COLO668 (cell line): ENCODE results near the gene TFAP2A.

Experiments
- DNase-seq: peaks from one replicate; lab custom pipeline; 2025; ENCODE audit not compliant: unreplicated experiment; lab: John Stamatoyannopoulos, UW

Gene TFAP2A

GRCh38 chr6:10413262-10413849, 1.5 kb downstream of the TFAP2A start:
- peak; percentile 11 for DNase-seq

DNA sequence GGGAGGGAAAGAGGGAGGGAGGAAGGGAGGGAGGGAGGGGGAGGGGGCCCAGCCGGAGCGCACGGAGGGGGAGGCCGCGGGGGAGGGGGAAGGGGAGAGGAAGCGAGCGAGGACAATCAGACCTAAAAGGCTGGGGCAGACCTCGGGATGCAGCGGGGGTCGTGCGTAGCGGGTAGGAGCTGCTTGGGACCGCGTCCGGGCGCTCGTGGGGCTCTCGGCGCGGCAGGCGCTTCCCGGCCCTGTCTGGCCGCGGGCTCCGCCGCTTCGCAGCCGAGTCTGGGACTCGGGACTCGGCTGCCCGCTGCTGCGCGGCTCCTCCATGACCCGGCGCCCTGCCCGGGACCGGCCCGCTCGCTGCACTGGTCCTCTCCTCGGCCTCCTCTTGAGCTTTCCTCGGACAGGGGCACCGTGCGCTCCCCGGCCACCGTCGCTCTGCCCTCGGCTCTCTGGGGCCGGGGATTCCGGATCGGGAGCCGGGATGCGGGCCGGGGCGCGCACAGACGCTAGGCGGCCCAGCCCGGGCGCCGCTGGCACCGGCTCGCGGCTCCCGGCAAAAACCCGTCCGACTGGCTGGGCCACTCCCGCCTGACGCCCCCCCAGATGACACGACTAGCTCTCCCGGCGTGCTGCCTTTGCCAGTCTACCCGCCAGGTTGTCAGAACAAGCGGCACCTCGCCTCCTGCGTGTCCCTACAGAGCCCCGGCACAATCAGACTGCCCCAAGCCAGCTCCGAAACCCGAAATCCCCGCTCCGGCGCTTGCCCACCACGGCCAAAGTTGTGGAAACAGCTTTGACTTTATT, 2.2 kb downstream of the TFAP2A start:
- DNase-seq = peak; percentile 83

- DNase-seq = peak; percentile 83
Observed at GRCh38 chr6:10411971-10412460, 2.9 kb downstream of the TFAP2A start.

DNA sequence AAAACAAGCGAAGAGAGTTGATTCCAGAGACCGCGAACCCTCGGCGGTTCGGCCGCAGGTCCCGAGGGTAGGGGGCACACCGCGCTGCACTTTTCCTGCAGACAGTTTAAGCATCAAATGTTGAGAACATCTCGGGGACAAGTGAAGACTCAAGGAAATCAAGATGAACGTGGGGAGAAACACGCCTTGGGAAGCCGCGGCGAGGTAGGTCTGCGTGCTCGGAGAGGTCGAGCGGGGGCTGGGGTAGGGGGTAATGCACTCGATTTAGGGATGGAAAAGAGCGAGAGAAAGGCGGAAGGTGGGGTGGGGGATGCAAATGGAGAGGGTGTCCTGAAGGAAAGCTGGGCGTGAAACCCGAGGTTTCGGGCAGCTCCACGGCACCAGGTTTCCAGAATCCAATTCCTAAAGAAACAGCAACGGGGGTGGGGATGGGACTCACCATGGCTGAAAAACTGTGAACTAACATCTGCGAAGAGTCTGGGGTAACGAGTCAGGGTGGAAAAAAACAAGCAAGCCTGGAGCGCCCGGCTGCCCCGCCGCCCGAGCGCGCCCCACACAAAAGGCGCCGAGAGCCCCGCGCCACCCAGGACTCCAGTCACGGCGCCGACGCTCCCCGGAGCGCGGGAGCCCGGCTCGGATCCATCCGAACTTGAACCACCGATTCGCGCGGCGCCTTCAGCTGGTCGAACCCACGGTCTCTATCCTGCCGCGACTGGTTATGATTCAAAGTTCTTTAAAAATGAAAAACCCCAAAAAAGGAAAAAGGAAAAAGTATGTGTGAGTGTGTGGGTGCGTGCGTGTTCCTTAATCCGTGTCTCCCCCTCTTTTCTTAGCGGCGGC, 3.5 kb downstream of the TFAP2A start:
- peak; percentile 50 for DNase-seq

DNA sequence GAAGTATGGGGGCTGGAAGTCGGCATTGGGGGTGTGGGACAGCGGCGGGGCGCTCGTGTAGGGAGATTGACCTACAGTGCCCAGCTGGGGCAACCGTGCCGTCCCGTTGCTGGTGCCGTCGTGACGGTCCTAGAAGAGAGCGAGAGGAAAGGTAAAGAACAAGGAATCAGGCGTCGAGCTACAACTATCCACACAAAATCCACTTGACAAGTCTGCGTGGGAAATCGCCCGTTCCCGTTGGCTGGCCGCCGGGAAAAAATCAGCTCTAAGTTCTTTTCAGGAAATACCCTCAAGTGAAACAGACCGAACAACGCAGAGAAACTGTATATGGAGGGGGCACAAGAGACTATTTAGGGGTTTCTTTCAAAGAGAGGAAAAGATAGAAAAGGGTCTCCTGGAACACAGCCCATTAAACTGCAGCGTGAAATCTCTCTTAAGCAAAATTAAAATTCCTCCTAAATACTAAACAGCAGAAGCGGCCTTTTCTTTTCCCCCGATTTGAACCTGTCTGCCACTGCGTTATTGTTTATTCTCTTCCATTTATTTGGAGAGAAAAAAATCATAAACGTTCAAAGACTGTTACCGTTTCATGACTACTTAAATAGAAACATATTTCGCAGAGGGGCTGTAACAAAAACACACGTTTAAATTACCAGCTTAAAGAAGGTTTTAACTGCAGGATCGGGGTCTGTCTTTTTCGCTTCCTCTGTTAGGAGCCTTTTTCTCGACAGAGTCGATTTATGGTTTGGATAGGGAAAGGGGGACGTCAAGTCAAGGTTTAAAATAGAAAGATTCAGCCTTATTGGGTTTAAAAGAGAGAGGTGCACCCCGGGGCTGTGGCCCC, 4.4 kb downstream of the TFAP2A start:
- peak; percentile 42 for DNase-seq

DNA sequence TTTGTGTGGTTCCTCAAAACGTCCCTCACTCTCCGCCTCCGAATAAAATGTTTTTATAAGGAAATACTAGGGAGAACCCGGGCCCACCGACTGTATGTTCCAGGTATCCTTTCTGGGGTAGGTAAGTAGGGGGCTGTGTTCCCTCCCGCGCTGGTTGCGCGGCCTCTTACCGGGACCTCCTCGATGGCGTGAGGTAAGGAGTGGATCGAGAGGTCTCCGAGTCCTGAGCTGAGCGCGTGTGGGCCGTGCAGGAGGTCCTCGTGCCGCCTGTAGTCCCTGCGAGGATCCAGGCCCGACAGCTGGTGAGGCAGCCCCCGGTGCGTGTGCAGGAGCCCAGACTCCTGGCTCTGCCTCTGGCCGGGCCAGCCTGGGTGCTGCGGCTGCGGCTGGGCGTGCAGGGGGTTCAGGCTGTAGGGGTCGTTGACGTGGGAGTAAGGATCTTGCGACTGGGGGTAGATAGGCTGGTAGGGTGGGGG, 5.1 kb downstream of the TFAP2A start:
- peak; percentile 42 for DNase-seq

- DNase-seq = no peak
Observed at GRCh38 chr6:10409233-10409721, 5.6 kb downstream of the TFAP2A start.

- no peak for DNase-seq
Observed at GRCh38 chr6:10408457-10408856, 6.4 kb downstream of the TFAP2A start.

DNA sequence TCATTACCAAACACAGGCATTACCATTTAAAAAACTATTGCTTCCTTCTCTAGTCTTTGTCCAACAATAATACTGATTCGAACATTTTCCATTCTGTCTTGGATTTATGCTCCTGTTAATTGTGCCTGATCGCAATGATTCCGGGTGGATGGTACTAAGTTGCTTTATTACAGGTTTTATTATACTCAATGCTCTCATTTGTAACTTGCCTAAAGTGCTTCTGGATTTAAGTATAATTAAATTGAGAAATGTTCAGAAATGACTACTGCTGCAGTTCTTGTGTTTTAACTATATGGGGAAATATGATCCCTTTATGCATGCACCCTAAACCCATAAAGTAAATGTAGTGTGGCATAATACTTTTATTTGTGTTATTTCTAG, 7.2 kb downstream of the TFAP2A start:
- DNase-seq = no peak

DNA sequence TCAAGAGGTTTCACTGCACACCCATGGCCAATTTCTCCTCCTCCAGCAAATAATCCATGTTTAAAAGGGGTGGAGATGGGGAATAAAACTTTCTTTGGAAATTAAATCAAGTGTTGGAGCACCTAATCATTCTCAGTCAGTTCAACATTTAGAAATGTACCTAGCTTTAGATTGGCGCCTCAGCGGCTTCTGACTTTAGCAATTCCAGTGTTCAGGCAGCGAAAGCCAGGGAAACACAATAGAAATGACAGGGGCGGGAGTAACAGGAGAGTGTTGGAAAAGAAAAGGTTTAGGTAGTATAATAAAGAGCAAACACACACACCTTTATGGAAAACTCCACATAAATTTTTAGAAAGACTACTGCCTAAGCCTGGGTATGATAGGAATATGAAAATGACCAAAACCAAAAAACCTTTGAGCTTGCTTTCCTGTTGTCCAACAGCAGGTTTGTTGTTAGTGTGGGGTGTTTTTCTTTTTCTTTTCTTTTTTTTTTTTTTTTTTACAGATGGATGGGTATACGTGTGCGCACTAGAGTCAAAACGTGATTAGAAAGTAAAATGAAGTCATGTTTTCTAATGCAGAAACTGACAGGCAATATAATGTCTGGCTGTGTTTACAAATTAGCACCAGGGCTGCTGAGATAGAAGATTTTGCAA, 7.7 kb downstream of the TFAP2A start:
- DNase-seq = no peak

GRCh38 chr6:10406556-10406955, 8.3 kb downstream of the TFAP2A start:
- DNase-seq = no peak

DNA sequence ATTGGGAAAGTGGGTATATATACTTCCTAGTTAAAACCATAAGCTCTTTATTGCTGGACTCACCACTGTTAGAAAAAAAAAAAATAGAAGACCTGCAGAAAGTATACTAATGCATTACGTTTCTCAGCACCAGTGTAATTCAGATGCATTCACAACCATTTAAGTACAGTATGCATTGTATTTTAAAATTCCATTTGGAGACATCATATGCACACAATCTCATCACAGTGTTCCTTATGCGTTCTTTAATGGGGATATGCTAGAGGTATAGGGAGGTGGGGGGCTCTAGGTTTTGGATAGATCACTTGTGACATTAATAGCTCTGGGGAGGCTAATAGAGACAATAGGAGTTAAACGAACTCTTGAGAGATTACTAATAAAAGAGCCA, 9.4 kb downstream of the TFAP2A start:
- DNase-seq = no peak

DNA sequence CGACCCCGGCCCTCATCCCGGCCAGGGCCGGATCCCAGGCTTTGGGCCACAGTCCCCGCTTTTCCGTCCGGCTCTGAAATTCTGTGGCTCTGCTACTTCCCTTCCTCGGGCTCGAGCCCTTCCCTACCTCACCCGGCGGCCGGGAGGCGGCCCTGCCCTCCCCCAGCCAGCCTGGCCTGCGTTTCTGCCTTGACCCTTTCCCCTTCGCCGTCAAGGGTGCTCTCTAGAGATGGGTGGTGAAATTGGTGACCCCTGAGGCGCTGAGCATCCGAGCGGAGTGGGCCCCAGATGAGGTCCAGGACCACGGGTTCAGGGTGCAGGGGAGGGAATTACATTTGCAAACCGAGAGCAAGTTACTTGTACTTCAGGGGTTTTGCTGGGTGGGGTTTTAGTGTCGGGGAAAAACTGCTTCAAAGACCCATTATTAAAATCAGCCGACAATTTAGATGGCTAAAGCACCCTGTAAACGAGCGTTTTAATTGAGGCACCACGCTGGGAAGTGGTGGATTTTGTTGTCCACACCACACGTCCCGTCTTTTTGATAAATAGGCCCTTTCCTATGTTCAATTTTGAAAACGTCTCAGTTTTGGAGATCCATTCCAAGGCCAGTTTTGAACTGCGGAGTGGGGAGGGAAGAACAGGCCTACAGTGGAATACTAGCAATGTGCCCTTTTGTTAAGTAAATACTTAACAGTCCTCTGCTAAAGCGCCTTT, 9.9 kb downstream of the TFAP2A start:
- peak; percentile 34 for DNase-seq

GRCh38 chr6:10404107-10404798, 10.6 kb downstream of the TFAP2A start:
- peak; percentile 97 for DNase-seq

GRCh38 chr6:10403385-10404106, 11.3 kb downstream of the TFAP2A start:
- no peak for DNase-seq

- no peak for DNase-seq
Observed at GRCh38 chr6:10402648-10403311, 12.1 kb downstream of the TFAP2A start.

DNA sequence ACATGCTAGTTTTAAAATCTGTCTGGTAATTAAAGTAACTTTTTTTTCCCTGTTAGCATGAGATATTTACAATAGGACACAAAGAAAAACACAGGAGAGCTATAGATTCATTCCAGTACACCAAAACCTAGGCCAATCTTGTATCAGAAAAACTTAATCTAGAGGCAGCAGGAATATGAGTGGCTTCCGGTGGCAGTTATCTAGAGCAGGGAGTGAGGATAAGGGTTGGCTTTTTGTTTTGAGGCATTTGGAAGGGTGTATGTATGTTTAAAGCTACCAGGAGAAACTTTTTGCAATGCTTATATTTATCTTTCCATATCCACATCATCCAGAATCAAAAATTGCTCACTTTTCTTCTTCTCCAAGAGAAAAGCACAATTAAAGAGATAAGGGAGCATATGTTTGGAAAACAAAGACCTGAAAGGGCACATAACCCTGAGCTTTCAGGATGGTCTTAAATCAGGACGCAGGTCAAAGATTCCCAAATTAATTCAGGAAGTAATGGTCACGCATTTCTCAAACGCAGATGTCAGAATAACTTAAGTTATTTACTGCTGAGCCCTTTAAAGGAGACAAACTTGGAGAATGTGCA, 13.1 kb downstream of the TFAP2A start:
- DNase-seq = no peak
